H1 (cell line): ENCODE measurements around the gene GNG11. TPM values are rescaled to one million over a fixed set of nuclear protein-coding genes. Genes with fewer than 3 reads are reported as not detected.

ENCODE experiments used
- CTCF ChIA-PET: fragments of 300-600 bp; sonication (Branson Sonifier 250); formaldehyde crosslinking; loops from one replicate; lab custom pipeline; 2021; ENCODE audit not compliant: partially characterized antibody; lab: Charles Lee
- POLR2A ChIA-PET: fragments of 300-600 bp; sonication (Branson Sonifier 250); formaldehyde crosslinking; loops from one replicate; lab custom pipeline; 2021; ENCODE audit warnings: inconsistent platforms; ENCODE audit not compliant: partially characterized antibody; lab: Charles Lee
- DNase-seq, 2 experiments: peaks; one replicate each; pipeline versions ENCODE4 v3.0.0 to v3.0.0-alpha.2; 2010 to 2022; ENCODE audit warnings: low spot score in 2 of 2, low read depth in 1 of 2, mixed read lengths in 1 of 2
- FAIRE-seq: peaks from 2 replicates; lab custom pipeline; 2011; peaks lifted over from hg19 to GRCh38; lab: Jason Lieb, UNC
- H2AFZ ChIP-seq: 2 replicates; pipeline ENCODE4 v1.8.1; 2012; ENCODE audit warnings: low read length, inconsistent platforms
- H2AK5ac ChIP-seq: 2 replicates; pipeline ENCODE4 v1.6.1; 2013; ENCODE audit warnings: low read depth, low read length
- H2BK120ac ChIP-seq: replicated peaks from 2 replicates; pipeline ENCODE3; 2013; ENCODE audit warnings: low read depth, low read length, inconsistent platforms
- H2BK12ac ChIP-seq: 2 replicates; pipeline ENCODE4 v1.6.1; 2013; ENCODE audit warnings: low read depth, low read length
- H2BK15ac ChIP-seq: 2 replicates; pipeline ENCODE4 v1.6.1; 2013; ENCODE audit warnings: low read length
- H2BK20ac ChIP-seq: 2 replicates; pipeline ENCODE4 v1.6.1; 2013; ENCODE audit warnings: low read length
- H2BK5ac ChIP-seq: 2 replicates; pipeline ENCODE4 v1.6.1; 2013; ENCODE audit warnings: low read depth, low read length
- H3K14ac ChIP-seq: 2 replicates; pipeline ENCODE4 v1.6.1; 2013; ENCODE audit warnings: inconsistent platforms; ENCODE audit not compliant: insufficient read length
- H3K18ac ChIP-seq: 2 replicates; pipeline ENCODE4 v1.6.1; 2013; ENCODE audit warnings: low read length; ENCODE audit errors: extremely low read depth
- H3K23ac ChIP-seq: 2 replicates; pipeline ENCODE4 v1.6.1; 2013; ENCODE audit warnings: inconsistent platforms; ENCODE audit not compliant: insufficient read length
- H3K23me2 ChIP-seq: 2 replicates; pipeline ENCODE4 v1.6.1; 2013; ENCODE audit warnings: low read depth, low read length
- H3K27ac ChIP-seq: 2 replicates; pipeline ENCODE4 v1.6.1; 2011; ENCODE audit warnings: low read depth, low read length, inconsistent platforms
- H3K27me3 ChIP-seq, 4 experiments: replicated peaks in 1 of 4; 1 replicate in 1 of 4; 2 replicates in 3 of 4; pipeline versions ENCODE4 v1.6.1 to v1.8.1; 2011 to 2013; ENCODE audit warnings: low read length in 3 of 4, mild to moderate bottlenecking in 3 of 4, inconsistent platforms in 2 of 4, mixed read lengths in 2 of 4, moderate library complexity in 1 of 4; ENCODE audit not compliant: control insufficient read depth in 3 of 4, insufficient read depth in 3 of 4; ENCODE audit errors: extremely low read depth in 1 of 4
- H3K36me3 ChIP-seq, 4 experiments: 2 replicates each; pipeline versions ENCODE4 v1.6.1 to v1.8.1; 2011 to 2013; ENCODE audit warnings: mild to moderate bottlenecking in 4 of 4, low read length in 3 of 4, moderate library complexity in 2 of 4, control low read depth in 1 of 4, inconsistent platforms in 1 of 4; ENCODE audit not compliant: insufficient read depth in 4 of 4, control insufficient read depth in 2 of 4
- H3K4ac ChIP-seq: replicated peaks from 2 replicates; pipeline ENCODE3; 2013; ENCODE audit warnings: low read length, low read depth, mixed read lengths, inconsistent platforms; ENCODE audit not compliant: insufficient read length
- H3K4me1 ChIP-seq, 4 experiments: replicated peaks in 1 of 4; 1 replicate in 1 of 4; 2 replicates in 3 of 4; pipeline versions ENCODE4 v1.6.1 to v1.8.1; 2011 to 2013; ENCODE audit warnings: low read length in 3 of 4, inconsistent platforms in 2 of 4, mixed read lengths in 1 of 4; ENCODE audit not compliant: insufficient read depth in 4 of 4, control insufficient read depth in 3 of 4
- H3K4me2 ChIP-seq, 2 experiments: 2 replicates each; pipeline versions ENCODE4 v1.6.1 to v1.8.1; 2011 to 2013; ENCODE audit warnings: low read depth in 2 of 2, low read length in 2 of 2, control low read depth in 1 of 2, inconsistent platforms in 1 of 2, mild to moderate bottlenecking in 1 of 2; ENCODE audit not compliant: insufficient read depth in 1 of 2
- H3K4me3 ChIP-seq, 4 experiments: fragments of 200-600, 300-600 bp in 1 of 4; sonication (generic), shearing (Covaris generic), sonication (Bioruptor Twin) in 1 of 4; 2 replicates each; pipeline versions ENCODE4 v1.5.1 to v1.8.1; 2011 to 2016; ENCODE audit warnings: low read length in 4 of 4, low read depth in 3 of 4, control low read depth in 2 of 4, inconsistent platforms in 2 of 4, mild to moderate bottlenecking in 2 of 4, mixed read lengths in 1 of 4, moderate library complexity in 1 of 4; ENCODE audit not compliant: insufficient read depth in 2 of 4; ENCODE audit errors: extremely low read depth in 1 of 4
- H3K56ac ChIP-seq: replicated peaks from 2 replicates; pipeline ENCODE3; 2013; ENCODE audit warnings: low read depth, mild to moderate bottlenecking, mixed read lengths, low read length, inconsistent platforms; ENCODE audit not compliant: insufficient read length
- H3K79me1 ChIP-seq: 2 replicates; pipeline ENCODE4 v1.6.1; 2013; ENCODE audit warnings: low read depth, low read length, control low read depth
- H3K79me2 ChIP-seq, 2 experiments: 2 replicates each; pipeline versions ENCODE4 v1.6.1 to v1.8.1; 2012 to 2013; ENCODE audit warnings: low read length in 2 of 2, mild to moderate bottlenecking in 2 of 2, inconsistent platforms in 1 of 2; ENCODE audit not compliant: insufficient read depth in 2 of 2, control insufficient read depth in 1 of 2
- H3K9ac ChIP-seq, 4 experiments: replicated peaks in 1 of 4; 1 replicate in 1 of 4; 2 replicates in 3 of 4; pipeline versions ENCODE4 v1.6.1 to v1.8.1; 2011 to 2013; ENCODE audit warnings: low read depth in 3 of 4, low read length in 3 of 4, control low read depth in 2 of 4, mild to moderate bottlenecking in 2 of 4, moderate library complexity in 2 of 4, inconsistent platforms in 1 of 4; ENCODE audit errors: extremely low read depth in 1 of 4
- H3K9me3 ChIP-seq, 2 experiments: 2 replicates each; pipeline versions ENCODE4 v1.6.1 to v1.8.1; 2012 to 2013; ENCODE audit warnings: mild to moderate bottlenecking in 2 of 2, moderate library complexity in 2 of 2, control low read depth in 1 of 2, inconsistent platforms in 1 of 2, low read depth in 1 of 2, low read length in 1 of 2, mixed read lengths in 1 of 2; ENCODE audit not compliant: insufficient read depth in 2 of 2
- H4K20me1 ChIP-seq, 2 experiments: replicated peaks in 1 of 2; 2 replicates each; pipeline versions ENCODE3 to v1.8.1; 2011 to 2013; ENCODE audit warnings: inconsistent platforms in 2 of 2, low read length in 2 of 2, mild to moderate bottlenecking in 1 of 2; ENCODE audit not compliant: insufficient read depth in 2 of 2, control insufficient read depth in 1 of 2
- H4K5ac ChIP-seq: 2 replicates; pipeline ENCODE4 v1.6.1; 2013; ENCODE audit warnings: low read length, low read depth, mixed read lengths, inconsistent platforms; ENCODE audit not compliant: insufficient read length
- H4K8ac ChIP-seq: 2 replicates; pipeline ENCODE4 v1.8.0; 2013; ENCODE audit warnings: mild to moderate bottlenecking, moderate library complexity, low read length, inconsistent platforms; ENCODE audit not compliant: insufficient read depth; ENCODE audit errors: extremely low read depth
- H4K91ac ChIP-seq: replicated peaks from 2 replicates; pipeline ENCODE3; 2013; ENCODE audit warnings: low read length, mixed read lengths, inconsistent platforms; ENCODE audit not compliant: insufficient read length
- CHD2 ChIP-seq: IDR thresholded peaks from 2 replicates; pipeline ENCODE4 v1.6.1; 2012; ENCODE audit warnings: low read length, improper control_type of control experiment
- KDM5A ChIP-seq: fragments of 200-600 bp; IDR thresholded peaks from 2 replicates; pipeline ENCODE4 v1.7.1; 2012; ENCODE audit warnings: mild to moderate bottlenecking, low read length, inconsistent platforms, mixed read lengths
- MAFK ChIP-seq: IDR thresholded peaks from 2 replicates; pipeline ENCODE4 v1.6.1; 2012; ENCODE audit warnings: low read depth, mild to moderate bottlenecking, improper control_type of control experiment, low read length
- NANOG ChIP-seq: IDR thresholded peaks from 2 replicates; pipeline ENCODE4 v1.6.1; 2011; ENCODE audit warnings: low read length, low read depth, mild to moderate bottlenecking, inconsistent platforms; ENCODE audit not compliant: insufficient read depth, poor library complexity, severe bottlenecking
- POU5F1 ChIP-seq: IDR thresholded peaks from 2 replicates; pipeline ENCODE4 v1.6.1; 2011; ENCODE audit warnings: low read depth, mild to moderate bottlenecking, low read length, moderate library complexity
- RBBP5 ChIP-seq: IDR thresholded peaks from 2 replicates; pipeline ENCODE4 v1.7.1; 2012; ENCODE audit warnings: low read depth, mild to moderate bottlenecking, inconsistent platforms, low read length, moderate library complexity, borderline replicate concordance
- SAP30 ChIP-seq: fragments of 300-600 bp; sonication (generic); IDR thresholded peaks from 2 replicates; pipeline ENCODE4 v1.7.1; 2012; ENCODE audit warnings: low read length, moderate library complexity, mild to moderate bottlenecking, inconsistent platforms; ENCODE audit not compliant: insufficient read depth, insufficient replicate concordance
- SIN3A ChIP-seq, 2 experiments: IDR thresholded peaks in 1 of 2; conservative IDR thresholded peaks in 1 of 2; 2 replicates each; pipeline ENCODE4 v1.6.1; 2011 to 2012; ENCODE audit warnings: low read length in 2 of 2, improper control_type of control experiment in 1 of 2, low read depth in 1 of 2, mild to moderate bottlenecking in 1 of 2
- SP1 ChIP-seq: IDR thresholded peaks from 2 replicates; pipeline ENCODE4 v1.6.1; 2011; ENCODE audit warnings: low read depth, low read length
- WGBS, 2 experiments: shearing (Covaris generic) in 1 of 2; methylation state at CpG; one replicate each; pipeline versions ENCODE4 v1.1.6 to v1.1.7; 2013 to 2015; ENCODE audit warnings: low lambda C conversion rate in 2 of 2, mixed read lengths in 2 of 2, inconsistent platforms in 1 of 2, low coverage in 1 of 2, missing lambda C conversion rate in 1 of 2; ENCODE audit not compliant: insufficient replicate concordance in 2 of 2, insufficient coverage in 1 of 2, insufficient read length in 1 of 2; ENCODE audit errors: extremely low coverage in 1 of 2, missing lambda C conversion rate in 1 of 2; 5-methylcytosine and 5-hydroxymethylcytosine counted together
- polyA plus RNA-seq, 7 experiments: library from polyadenylated mRNA; depleted of rRNA in 3 of 7; stranded (reverse) in 5 of 7; unstranded in 2 of 7; fragments of >200 nt in 5 of 7; fragments of 200-250 nt in 2 of 7; gene quantifications; 1 replicate in 5 of 7; 2 replicates in 1 of 7; 4 replicates in 1 of 7; pipeline versions ENCODE4 v1.2.1 to v1.2.3, GENCODE V29; 2011 to 2013; ENCODE audit warnings: missing spikeins in 2 of 7, mixed read lengths in 2 of 7
- total RNA-seq: library from RNA; stranded (reverse); fragmentation: NEBNext Ultra II Directional; extraction: Animal tissue kit (Norgen Biotek cat#: 25700); gene quantifications from 2 replicates; pipeline ENCODE4 v1.2.1, GENCODE V29; 2021

The GNG11 gene
- total and polyA plus RNA-seq, 2 of the 8 experiments (the other 6 are each of a cell fraction or from before 2014, with no cell fraction given), result 0.38 to 1.3 TPM

DNA sequence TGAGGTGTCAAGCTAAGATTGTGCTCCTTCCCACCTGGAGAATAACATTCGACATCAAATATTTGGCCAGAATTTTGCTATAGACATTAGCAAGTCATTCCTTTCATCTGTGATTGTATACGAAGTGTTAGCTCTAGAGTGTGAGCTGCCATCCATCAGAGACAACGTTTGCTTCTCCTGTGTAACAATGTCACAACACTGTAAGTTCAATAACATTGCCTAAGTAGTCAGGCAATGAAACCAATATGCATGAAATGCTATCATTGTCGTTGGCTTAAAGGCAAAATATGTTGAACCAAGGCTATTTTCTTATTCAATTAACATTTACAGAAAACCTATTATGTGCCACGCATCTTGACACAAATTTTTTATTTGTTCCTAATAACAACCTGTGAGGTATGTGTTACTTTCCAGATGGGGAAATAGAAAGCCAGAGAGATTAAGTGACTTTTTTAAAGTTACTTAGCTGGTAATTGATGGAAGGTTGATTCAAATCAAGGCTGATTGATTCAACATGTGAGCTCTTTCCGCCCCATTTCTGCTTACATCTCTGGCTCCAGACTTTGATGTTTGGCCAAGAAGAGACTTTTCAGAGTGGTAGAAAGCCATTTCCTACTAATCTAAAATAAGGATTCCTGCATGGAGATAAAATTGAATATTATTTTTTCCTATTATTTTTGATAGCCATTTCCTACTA, 50.6 kb downstream of the GNG11 start:
- Histone ChIP-seq H3K56ac (no peak overlapping the region), H3K18ac (no peak overlapping the region), H3K4ac (no peak overlapping the region), H3K79me1 (no peaks in the 10 kb centered on the region), H3K14ac (no peak overlapping the region), H3K23ac (no peak overlapping the region), H2BK120ac (no peak overlapping the region), H3K9ac (no peak overlapping the region), H4K91ac (no peak overlapping the region), H2AK5ac (no peak overlapping the region), H3K23me2 (no peaks in the 10 kb centered on the region), H3K79me2 (no peaks in the 10 kb centered on the region), H4K5ac (no peak overlapping the region), H3K4me3 (no peak overlapping the region), H3K4me1 (peaks cover 0 to 5% (median 1%) of the 10 kb centered on the region in 4 experiments; a peak in 2 of 7 replicates), H3K27me3 (no peaks in the 10 kb centered on the region), H3K4me2 (no peak overlapping the region), H3K9me3 (no peaks in the 10 kb centered on the region), H2BK5ac (no peak overlapping the region), H2BK20ac (no peak overlapping the region), H3K27ac (no peak overlapping the region), H3K36me3 (no peaks in the 10 kb centered on the region), H4K8ac (no peak overlapping the region), H2BK15ac (no peak overlapping the region), H4K20me1 (no peaks in the 10 kb centered on the region), H2AFZ (no peak overlapping the region), H2BK12ac (no peak overlapping the region)
- ChIA-PET CTCF (interaction anchor here (1.3 kb wide), 1 partner anchor 40 kb away, joined by 4 read pairs; no protein-coding TSS in a partner anchor), POLR2A (no interaction called here)
- DNase-seq, result no peak
- no peak for FAIRE-seq
- no peak for TF ChIP-seq RBBP5
- no peak for TF ChIP-seq KDM5A
- no peak for TF ChIP-seq NANOG
- TF ChIP-seq CHD2, result no peak
- no peak for TF ChIP-seq SAP30
- no peak for TF ChIP-seq POU5F1
- no peak for TF ChIP-seq SIN3A (conservative IDR thresholded peaks at IDR 0.05 in 1 of 2, IDR thresholded peaks at IDR 0.05 in 1 of 2; ENCODE audit: low read depth in 1 of 2, low read length in 2 of 2)
- no peak for TF ChIP-seq MAFK
- TF ChIP-seq SP1, result no peak
- 87% methylated on average over 6 of the region's 6 CpGs; no CpG with 5 or more reads in 1 of the 2 experiments for WGBS, 2 experiments
